ENCODE measurements around the gene CAMK2A.

The CAMK2A gene

DNA sequence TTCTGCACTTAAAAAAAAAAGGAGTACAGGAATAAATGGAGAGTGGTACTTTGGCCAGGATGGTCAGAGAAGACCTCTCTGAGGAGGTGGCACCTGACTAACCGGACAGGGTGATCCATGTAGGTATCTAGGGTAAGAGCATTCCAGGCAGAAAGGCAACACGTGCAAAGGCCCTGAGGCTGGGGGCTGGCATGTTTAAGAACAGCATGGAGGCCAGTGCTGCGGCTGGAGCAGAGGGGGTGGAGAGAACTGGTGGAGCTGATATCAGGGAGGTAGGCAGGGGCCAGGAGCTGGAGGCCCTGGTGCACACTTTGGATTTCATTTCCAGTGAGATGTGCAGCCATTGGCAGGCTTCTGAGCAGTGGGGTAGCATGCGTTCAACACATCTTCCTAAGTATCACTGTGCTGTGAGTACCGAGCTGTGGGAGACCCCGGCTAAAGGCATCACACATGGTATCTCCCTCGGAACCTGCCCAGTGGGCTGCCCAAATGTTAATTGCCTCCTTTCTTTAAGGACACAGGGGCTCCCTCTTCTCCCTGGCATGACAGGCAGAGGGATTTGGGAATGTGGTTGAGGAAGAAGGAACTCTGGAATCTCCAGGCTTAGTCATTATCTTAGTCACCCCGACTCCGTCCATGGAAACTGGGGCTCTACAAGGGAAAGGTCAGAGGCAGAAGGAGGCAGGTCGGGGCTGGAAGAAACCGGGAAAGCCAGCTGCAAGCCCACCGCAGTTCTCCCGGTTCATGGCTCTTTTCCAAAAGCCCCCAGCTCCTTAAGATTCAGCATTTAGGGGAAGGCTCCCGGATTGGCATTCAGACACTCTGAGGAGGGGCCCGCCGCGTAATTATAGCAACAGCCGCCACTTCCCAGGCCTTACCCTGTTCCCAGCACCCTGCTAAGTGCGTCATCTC is 81.1 kb downstream of the CAMK2A start:
- DNase-seq: no peak

GRCh38 chr5:150206779-150207115 is 82.8 kb downstream of the CAMK2A start:
- DNase-seq: no peak

- no peak for DNase-seq
Measured at GRCh38 chr5:150206098-150206778, 83.3 kb downstream of the CAMK2A start.

DNA sequence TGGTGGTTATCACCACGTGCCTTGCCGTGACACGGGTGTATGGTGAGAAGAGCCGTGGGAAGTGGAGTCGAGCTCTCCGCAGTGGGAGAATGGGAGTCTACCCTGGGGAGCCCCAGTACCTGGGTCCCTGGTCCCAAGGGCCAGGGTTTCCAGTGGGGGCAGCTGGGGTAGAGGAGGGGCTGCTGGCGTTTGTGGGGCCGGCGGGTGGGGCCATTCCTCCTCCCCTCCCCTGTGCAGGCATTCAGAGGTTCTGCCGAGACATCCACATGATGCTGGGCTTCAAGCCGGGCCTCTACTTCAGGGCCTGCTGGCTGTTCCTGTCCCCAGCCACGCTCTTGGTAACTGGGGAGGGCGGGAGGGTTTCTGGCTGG is 85.0 kb downstream of the CAMK2A start:
- no peak for DNase-seq

- DNase-seq: no peak
Measured at GRCh38 chr5:150203832-150204589, 85.6 kb downstream of the CAMK2A start.

DNA sequence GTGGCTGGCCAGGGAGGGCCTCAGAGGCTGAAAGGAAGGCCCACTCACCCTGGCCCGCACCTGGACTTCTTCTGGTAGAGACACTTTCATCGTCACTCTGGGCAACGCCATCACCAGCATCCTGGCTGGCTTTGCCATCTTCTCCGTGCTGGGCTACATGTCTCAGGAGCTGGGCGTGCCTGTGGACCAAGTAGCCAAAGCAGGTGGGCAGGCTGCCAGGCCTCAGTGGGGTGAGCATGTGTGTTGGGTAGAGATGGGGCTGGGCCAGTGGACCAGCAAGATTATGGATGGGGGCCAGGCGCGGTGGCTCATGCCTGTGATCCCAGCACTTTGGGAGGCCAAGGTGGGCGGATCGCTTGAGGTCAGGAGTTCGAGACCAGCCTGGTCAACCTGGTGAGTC is 87.1 kb downstream of the CAMK2A start:
- no peak for DNase-seq

- no peak for DNase-seq
Measured at GRCh38 chr5:150197476-150197875, 92.1 kb downstream of the CAMK2A start.

DNA sequence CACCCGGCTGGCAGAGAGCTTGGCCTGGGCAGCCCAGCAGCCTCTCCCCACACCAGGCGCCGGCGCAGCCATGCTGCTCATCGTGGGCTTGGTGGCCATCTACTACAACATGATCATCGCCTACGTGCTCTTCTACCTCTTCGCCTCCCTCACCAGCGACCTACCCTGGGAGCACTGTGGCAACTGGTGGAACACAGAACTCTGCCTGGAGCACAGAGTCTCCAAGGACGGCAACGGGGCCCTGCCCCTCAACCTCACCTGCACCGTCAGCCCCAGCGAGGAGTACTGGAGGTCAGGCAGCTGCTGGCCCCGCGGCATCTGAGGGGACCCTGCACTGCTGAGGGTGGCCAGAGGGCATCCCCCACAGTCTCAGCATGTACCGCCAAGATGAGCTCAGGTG is 92.6 kb downstream of the CAMK2A start:
- no peak for DNase-seq

- DNase-seq: no peak
Measured at GRCh38 chr5:150196514-150196913, 93.1 kb downstream of the CAMK2A start.

GRCh38 chr5:150195736-150196485 is 93.7 kb downstream of the CAMK2A start:
- DNase-seq: no peak

GRCh38 chr5:150192462-150192861 is 97.1 kb downstream of the CAMK2A start:
- DNase-seq: no peak

DNA sequence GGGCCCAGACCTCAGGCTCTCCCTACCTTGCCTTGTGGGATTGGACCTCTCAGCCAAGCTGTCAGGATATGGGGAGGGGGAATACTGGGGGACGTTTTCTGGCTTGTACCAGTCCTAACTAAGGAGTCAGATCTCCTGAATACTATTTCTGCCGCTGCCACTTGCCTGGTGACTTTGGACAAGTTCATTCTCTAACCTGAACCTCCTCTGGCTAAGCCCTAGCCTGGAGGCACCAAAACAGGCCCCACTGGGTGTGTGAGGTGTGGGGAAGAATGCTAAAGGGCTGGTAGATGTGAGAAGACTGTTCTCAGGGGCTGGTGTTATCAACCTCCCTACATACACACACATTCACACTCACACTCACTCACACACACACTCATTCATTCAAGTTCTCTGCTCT is 98.6 kb downstream of the CAMK2A start:
- DNase-seq: no peak

DNA sequence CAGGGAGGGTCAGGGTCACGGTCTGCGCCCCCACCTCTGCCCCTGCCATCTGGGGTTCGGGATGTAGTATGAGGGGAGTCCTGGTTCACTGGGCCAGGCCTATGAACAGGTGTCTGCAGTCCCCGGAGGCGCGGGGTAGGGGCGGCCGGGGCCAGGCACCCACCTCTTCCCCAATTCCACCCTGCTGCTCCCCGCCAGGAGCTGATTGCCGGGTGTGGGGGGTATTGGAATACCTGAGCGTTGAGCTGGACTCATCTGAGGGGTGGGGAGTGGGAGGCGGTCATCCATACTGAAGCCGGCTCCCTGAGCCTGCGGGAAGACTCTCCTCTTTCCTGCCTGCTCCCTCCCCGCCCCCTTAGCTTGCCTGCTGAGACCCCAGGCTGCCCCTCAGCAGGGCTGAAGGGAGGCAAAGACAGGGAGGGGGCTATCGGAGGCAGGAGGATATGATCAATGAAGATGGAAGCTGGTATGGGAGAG is 99.0 kb downstream of the CAMK2A start:
- no peak for DNase-seq

- DNase-seq: no peak
Measured at GRCh38 chr5:150189728-150190502, 99.7 kb downstream of the CAMK2A start, which contains the start of gene SLC6A7. SLC6A7 (plus strand) TSS chr5:150190062; CDS start chr5:150190328, 266 bp downstream.

- DNase-seq: no peak
Measured at GRCh38 chr5:150189326-150189725, 100.2 kb downstream of the CAMK2A start.

DNA sequence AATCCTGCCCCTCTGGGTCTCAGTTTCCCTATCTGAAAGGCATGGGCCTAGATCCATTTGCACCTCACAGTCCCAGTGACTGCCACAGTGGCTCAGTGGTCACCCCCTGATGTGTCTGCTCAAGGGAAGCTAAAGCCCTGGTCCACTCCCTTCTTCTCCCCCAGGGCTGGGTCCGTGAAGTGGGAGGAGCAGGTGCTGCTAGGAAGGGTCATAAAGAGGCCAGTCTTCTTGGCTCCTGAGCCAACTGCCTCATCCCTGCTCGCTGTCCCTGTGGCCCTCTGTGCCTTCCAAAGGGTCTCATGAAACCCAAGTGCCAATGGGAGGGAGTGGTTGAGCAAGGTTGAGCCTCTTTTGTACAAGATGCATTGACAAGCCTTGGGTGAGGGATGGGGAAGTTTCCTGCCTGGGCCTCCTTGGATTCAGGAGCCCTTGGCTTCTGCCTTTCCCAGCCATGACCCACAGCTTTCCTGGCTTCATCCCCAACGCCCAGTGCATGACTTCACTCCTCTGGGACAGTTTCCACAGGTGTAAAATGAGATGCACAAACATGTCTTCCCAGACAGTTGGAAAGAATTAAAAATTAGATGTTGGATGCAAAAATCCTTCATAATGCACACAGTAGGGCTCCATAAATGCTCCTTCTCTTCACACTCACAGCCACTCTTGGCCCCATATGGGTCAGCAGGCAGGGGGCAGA is 101.3 kb downstream of the CAMK2A start:
- DNase-seq: no peak

- DNase-seq: no peak
Measured at GRCh38 chr5:150186897-150187296, 102.7 kb downstream of the CAMK2A start.

DNA sequence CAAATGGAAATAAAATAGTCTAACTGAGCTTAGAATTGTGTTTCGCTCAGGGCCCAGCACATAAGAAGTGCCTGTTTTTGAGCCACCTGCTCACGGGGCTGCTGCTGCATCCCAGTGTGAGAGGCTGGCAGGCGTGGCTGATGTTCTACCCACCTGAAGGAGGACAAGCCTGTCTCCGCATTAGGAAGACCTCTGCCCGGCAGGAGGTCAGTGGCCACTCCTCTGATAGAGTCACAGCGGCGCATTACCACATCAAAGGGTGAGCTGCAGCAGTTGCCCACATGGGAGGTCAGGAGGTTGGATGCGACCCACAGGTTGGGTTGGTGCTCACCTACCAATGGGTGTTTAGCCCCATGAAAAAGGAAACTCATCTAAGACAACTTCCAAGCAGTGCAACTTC is 103.4 kb downstream of the CAMK2A start:
- DNase-seq: no peak

DNA sequence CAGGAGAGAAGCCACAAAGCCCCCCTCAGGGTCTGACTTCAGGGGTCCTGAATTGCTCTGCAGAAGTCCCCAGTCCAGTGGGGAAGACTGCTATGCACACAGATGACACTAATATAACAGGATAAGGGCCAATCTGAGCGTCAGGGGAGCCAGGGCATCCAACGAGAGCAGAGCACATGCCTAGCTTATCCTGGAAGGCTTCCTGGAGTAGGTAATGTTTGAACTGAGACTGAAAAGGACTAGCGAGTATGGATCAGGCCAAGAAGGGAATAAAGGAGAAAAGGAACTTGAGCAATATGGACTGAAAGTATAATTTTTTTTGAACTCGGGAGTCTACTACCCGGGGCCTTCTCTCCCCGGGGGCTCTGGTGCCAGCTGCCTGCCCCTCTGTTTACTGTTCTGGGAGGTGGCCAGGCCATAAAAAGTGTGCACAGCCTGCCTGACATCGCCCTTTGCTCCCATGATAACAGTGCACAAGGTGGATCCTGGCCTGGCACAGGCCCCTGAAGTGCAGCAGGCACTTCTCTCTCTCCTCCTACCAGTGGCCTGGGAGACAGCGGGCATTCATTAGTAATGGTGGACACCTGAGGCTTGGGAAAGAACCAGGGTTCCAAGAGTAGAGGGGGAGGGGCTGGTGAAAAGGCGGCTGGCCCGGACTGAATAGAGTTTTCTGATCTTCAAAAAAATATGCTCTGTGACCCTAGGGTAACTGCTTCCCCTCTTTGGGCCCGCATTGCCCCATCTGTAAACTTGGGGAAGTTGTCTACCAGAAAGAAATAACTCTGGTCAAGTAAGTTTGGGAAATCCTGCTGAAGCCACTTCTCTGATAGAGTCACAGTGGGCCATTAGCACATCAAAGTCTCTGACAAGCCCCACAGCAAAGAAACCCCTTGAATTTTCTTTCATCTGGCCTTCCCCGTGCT is 104.3 kb downstream of the CAMK2A start:
- no peak for DNase-seq

DNA sequence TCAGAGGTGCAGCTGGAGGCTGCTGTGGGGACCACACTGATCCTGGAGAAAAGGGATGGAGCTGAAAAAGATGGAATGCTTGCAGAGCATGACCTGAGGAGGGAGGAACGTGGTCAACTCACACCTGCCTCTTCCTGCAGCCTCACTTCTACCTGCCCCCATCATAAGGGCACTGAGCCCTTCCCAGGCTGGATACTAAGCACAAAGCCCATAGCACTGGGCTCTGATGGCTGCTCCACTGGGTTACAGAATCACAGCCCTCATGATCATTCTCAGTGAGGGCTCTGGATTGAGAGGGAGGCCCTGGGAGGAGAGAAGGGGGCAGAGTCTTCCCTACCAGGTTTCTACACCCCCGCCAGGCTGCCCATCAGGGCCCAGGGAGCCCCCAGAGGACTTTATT is 105.6 kb downstream of the CAMK2A start:
- DNase-seq: no peak
